Measurements from ENCODE around the gene ENTHD1.

GRCh38 chr22:39718921-39719475, 174.6 kb downstream of the ENTHD1 start:
- TF ChIP-seq EGR1 (IDR thresholded peaks at IDR 0.05): no peak
- TF ChIP-seq USF1 (IDR thresholded peaks at IDR 0.05): no peak
- TF ChIP-seq EP300 (IDR thresholded peaks at IDR 0.05; ENCODE audit: borderline replicate concordance): no peak
- no peak for TF ChIP-seq YY1 (IDR thresholded peaks at IDR 0.05; ENCODE audit: low read depth)
- no peak for TF ChIP-seq MAX (IDR thresholded peaks at IDR 0.05)
- TF ChIP-seq TAF1 (IDR thresholded peaks at IDR 0.05; ENCODE audit: low read depth): no peak
- TF ChIP-seq REST (IDR thresholded peaks at IDR 0.05; ENCODE audit: low read depth): no peak
- no peak for TF ChIP-seq TEAD4 (IDR thresholded peaks at IDR 0.05)
- no peak for TF ChIP-seq RAD21 (IDR thresholded peaks at IDR 0.05; ENCODE audit: low read depth)
- TF ChIP-seq CEBPB (IDR thresholded peaks at IDR 0.05): no peak
- no peak for TF ChIP-seq CREB1 (IDR thresholded peaks at IDR 0.05; ENCODE audit: low read depth)
- no peak for TF ChIP-seq FOXM1 (IDR thresholded peaks at IDR 0.05; ENCODE audit: borderline replicate concordance, low read depth)
- no peak for TF ChIP-seq ZBTB7A (IDR thresholded peaks at IDR 0.05; ENCODE audit: low read depth)
- TF ChIP-seq TCF12 (IDR thresholded peaks at IDR 0.05; ENCODE audit: low read depth): no peak
